NCI-H2107 (cell line): ENCODE results near the gene PAK1.

Source experiments
- DNase-seq: peaks from one replicate; lab custom pipeline; 2025; lab: John Stamatoyannopoulos, UW

PAK1 gene

GRCh38 chr11:77474684-77475060, 778 bp upstream of the PAK1 start:
- DNase-seq = no peak

- no peak for DNase-seq
Measured at GRCh38 chr11:77472991-77473800, 698 bp downstream of the PAK1 start.

DNA sequence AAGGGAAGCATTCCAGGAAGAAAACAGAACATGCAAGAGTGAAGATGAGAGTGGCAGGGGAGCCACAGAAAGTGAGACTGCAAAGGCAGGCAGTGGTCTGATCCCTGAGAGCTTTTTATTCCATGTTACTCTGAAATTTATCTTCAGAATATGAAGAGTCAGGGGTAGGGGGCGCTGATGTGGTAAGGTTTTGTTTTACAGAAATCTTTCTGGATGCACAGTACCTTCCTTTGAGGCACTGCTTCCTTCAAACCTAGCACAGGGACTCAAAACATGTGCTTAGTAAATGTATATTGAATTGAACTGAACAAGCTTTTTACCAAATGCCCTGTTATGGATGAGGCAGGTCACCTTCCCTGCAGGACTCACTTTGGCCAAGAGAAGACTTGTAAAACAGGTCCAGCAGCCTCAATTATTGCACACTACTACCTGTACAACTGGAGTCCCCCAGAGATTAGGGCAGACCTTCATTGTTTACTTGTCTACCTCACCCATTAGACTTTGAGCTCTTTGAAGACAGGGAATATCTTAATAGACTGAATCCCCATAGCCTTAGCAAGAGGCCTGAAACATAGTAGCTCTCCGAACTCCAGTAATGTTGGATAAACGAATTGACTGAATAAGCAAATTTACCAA, 2.2 kb downstream of the PAK1 start:
- DNase-seq = no peak

GRCh38 chr11:77470971-77471370, 2.9 kb downstream of the PAK1 start:
- no peak for DNase-seq

DNA sequence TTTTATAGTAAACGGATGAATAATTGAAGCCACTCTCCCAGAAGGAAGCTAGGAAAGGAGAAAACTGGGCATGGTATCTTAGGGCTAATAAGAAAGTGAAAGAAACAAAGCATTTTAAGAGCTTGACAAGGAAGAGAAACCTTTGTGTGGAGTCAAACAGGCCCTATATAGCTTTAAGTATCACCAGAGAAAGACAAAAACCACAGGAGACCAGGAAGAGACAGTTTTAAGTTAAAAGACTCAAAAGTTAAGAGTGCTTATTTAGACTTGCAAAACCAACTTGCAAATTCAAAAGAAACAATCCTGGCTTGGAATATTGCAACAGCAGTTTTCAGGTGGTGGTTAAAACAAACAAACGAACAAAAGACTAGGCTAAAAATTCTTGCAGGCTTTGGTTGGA, 3.4 kb downstream of the PAK1 start:
- DNase-seq = no peak

- no peak for DNase-seq
Measured at GRCh38 chr11:77468527-77468926, 5.4 kb downstream of the PAK1 start.

DNA sequence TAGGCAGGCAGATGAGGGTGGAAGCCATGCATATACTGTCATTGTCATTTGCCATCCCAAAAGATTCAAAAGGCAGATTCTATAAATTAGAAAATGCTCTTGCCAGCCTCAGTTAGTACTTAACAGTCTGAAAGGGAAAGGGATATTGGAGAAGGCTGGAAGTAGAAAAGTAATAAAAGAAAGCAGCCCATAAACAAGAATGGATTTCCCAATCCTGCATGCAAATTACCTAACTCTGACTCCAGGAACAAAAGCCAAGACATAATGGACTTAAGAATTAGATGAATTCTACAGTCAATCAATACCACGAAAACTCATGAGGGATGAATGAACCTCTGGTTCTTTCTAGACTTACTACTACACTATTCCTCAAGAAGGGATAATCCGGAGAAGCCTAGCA, 5.9 kb downstream of the PAK1 start:
- DNase-seq = no peak

DNA sequence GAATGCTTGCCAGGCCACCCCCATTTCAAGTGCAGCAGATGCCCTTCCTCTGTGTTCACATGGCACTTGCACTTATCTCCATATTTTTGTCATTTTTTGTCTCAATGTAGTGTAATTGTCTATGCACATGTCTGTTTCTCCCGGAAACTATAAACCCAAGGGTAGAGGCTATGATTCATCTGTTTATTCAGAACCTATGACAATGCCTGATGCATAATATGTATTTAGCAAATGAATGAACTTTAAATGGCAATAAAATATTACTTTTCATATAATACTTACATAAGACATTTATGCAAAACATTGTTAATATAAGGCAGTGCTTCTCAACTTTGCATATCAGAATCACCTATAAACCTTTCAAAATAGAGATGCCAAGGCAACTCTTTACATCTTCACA, 6.7 kb downstream of the PAK1 start:
- no peak for DNase-seq

DNA sequence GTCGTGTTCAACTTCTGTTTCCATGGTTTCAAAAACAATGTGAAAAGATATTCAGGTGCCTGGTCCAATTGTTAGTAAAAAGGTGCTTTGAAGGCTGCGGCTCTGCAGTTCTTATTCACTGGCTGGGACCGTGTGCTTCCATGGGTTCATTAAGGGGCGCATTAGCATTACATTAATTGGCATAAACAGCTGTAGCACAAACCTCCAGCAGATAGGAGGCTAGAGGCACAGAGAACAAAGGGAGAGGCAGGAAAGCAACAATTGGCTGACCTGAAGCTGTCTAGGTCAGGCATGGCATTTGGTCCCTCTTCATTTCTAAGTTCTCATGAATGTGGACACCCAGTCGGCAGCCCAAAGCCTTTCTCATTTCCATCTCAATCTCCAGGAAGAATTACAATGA, 16.6 kb downstream of the PAK1 start:
- no peak for DNase-seq

DNA sequence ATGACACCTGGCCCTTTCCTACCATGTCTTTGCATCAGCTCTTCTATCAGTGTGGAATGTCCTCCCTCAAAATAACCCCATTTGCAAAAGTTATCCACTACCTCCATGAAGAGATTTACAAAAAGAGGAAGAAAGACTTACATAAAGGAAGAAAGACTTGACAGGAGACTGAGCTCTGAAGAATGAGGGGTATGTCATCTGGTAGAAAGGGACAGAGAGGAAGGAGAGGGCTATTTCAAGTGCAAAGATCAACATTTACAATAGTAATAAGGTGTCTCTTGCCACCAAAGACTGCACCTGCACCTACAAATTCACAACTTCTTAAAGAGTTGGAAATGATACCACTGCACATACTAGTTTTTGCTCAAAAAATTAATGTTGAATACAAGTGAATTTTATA, 18.2 kb downstream of the PAK1 start:
- DNase-seq = no peak

- no peak for DNase-seq
Measured at GRCh38 chr11:77454867-77455655, 18.8 kb downstream of the PAK1 start.

DNA sequence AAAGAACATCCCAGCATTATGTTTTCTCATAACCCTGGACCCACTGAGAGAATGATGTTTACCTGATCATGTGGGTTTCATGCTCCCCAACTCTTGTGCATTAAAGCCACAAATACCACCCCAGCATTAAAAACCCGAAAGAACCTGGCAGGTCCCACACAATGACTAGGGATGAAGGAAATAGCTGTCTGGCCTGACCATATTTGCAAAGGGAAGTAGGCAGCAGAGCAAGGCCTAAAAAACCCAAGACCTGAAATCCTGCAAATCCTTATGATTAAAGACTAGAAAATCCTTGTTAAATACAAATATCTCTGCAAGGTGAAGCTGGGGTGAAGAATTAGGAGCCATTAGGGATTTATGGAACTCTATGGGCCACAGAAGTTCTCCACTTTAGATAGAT, 23.7 kb downstream of the PAK1 start:
- DNase-seq = no peak

DNA sequence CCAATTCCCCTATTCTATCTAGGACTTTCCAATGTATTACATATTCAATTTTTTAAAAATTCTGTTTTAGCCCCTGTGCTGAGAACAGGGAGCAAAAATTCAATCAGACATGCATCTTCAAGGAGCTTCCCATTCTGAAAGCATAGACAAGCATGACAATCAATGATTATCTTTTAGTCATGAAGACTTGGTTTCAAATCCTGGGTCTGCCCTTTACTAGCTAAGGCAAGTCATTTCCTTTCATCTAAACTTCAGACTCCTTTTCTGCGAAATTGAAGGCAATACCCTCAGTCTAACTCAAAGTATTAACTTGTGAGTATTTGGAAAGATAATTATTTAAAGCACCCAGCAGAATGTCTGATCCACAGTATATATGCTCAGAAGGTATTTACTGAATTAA, 24.1 kb downstream of the PAK1 start:
- no peak for DNase-seq

- DNase-seq = no peak
Measured at GRCh38 chr11:77449060-77449521, 24.8 kb downstream of the PAK1 start.

DNA sequence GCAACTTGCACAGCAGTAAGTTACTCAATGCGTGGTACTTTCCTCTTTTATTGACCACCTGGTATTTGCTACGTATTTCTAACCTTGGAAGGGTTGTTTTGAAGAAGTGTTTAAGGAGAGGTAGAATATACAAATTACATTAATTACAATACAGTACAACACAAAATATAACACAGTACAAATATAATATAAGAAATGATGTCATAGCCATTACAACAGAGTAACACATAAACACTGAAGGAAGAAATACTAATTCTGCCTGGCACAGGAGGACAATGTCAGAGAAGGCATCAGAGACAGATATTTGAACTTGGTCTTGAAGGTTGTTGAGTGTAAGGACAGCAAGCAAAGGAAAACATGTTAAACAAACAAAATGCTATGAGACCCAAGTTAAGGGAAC, 25.6 kb downstream of the PAK1 start:
- no peak for DNase-seq

DNA sequence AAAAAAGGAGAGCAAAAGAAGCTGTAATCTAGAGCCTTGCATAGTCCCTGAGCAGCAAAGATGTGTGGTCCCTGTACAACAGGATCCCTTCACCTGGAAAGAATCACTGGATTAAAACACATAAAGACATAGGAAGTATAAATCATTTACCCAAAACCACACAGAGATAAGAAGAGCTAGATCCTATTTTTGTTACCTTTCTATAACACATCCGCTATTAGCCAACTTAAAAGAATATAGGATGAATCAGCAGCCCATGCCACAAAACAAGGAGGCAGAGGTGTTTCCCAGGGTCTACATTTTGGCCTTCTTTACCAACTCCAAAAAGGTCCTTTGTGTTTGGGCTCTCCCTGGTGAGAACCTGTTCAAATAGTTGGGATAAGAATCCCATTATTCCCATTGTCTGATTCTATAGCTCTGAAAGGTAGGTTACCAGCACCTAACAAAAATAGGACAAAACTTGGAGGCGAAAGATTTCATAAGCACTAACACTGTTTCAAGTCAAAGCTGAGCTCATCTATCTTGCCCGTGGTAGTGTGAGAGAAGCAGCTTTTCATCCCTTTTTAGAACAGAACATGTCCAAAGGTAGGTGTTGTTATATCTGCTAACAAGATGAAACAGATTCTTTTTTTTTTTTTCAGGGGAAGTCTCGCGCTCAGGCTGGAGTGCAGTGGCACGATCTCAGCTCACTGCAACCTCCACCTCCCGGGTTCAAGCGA, 26.8 kb downstream of the PAK1 start:
- no peak for DNase-seq

DNA sequence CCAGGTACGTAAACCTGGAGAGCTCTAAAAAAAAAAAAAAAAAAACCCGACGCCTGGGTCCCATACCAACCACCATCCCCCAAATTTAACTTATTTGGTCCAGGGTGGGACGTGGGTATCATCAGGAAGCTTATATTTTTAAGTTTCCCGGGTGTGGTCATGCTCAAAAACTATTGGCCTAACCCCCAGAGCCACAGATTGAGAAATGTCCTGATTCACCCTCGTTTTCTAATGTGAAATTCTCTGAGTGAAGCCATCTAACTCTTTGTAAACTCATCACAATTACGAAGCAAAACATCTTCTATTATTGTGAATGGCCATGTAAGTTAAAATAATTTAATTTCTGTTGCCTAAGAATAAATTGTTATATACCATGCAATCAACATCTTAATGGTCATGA, 29.6 kb downstream of the PAK1 start:
- DNase-seq = no peak

- DNase-seq = no peak
Measured at GRCh38 chr11:77442394-77443053, 31.4 kb downstream of the PAK1 start.

GRCh38 chr11:77441426-77441825, 32.5 kb downstream of the PAK1 start:
- no peak for DNase-seq

DNA sequence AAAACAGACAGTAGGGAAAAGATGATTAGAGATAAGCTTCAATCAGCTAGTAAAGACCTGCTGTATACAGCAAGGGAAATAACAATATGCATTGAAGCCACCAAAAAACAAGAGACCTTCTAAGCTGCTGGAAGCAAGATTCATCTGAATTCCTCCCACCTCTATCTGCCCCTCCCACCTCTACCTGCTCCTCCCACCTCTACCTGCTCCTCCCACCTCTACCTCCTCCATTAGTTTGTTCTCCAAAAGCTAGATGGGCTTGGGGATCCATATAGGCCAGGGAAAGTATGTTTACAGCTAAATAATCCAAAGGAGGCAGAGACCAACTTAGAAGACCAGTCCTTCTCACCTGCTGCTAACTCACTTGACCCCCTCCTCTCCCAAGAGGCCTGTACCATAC, 33.2 kb downstream of the PAK1 start:
- no peak for DNase-seq

DNA sequence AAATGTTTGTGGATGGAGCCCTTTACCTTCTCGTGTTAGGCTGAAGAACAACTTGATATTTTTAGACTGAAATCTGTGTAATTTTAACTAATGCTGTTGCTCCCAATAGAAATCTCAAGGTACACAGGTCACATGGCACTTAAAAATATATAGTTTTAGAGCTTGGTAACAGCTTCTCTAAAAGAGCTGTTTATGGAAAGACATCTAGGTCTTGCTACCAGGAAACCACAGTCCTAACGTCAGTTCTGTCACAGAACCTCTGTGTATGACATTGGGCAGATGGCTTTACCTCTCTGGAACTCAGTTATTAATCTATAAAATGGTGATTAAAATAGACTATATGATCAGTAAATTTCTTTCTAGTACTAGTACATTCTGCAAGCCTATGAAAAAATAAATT, 35.4 kb downstream of the PAK1 start:
- DNase-seq = no peak

- DNase-seq = no peak
Measured at GRCh38 chr11:77436969-77437368, 36.9 kb downstream of the PAK1 start.
